Liver (tissue), 9 donors: ENCODE results near the gene VEPH1. TPM values are rescaled to one million over a fixed set of nuclear protein-coding genes. Genes with fewer than 3 reads are reported as not detected.

Experiments
- DNase-seq: peaks from one replicate; pipeline ENCODE4 v3.0.0-alpha.2; 2017; ENCODE audit warnings: low spot score
- H3K27ac ChIP-seq, 2 donors: one replicate each; pipeline ENCODE4 v1.7.0; 2013; ENCODE audit warnings: inconsistent platforms in 2 of 2, low read length in 2 of 2, control low read depth in 1 of 2, low read depth in 1 of 2, mild to moderate bottlenecking in 1 of 2
- H3K27me3 ChIP-seq, 4 donors: one replicate each; pipeline versions ENCODE4 v1.6.1 to v1.7.0; 2013; ENCODE audit warnings: low read length in 3 of 4, inconsistent platforms in 1 of 4, mild to moderate bottlenecking in 1 of 4, moderate library complexity in 1 of 4; ENCODE audit not compliant: control insufficient read depth in 4 of 4, insufficient read depth in 4 of 4
- H3K36me3 ChIP-seq, 4 donors: one replicate each; pipeline versions ENCODE4 v1.6.1 to v1.7.0; 2013; ENCODE audit warnings: low read length in 3 of 4, mild to moderate bottlenecking in 3 of 4, low read depth in 1 of 4, moderate library complexity in 1 of 4; ENCODE audit not compliant: control insufficient read depth in 4 of 4, insufficient read depth in 3 of 4
- H3K4me1 ChIP-seq, 4 donors: one replicate each; pipeline versions ENCODE4 v1.6.1 to v1.7.0; 2013; ENCODE audit warnings: low read length in 3 of 4, mild to moderate bottlenecking in 3 of 4, moderate library complexity in 1 of 4; ENCODE audit not compliant: control insufficient read depth in 4 of 4, insufficient read depth in 4 of 4
- H3K4me3 ChIP-seq, 3 donors: one replicate each; pipeline versions ENCODE4 v1.6.1 to v1.7.0; 2013; ENCODE audit warnings: low read length in 3 of 3, control low read depth in 1 of 3, low read depth in 1 of 3, mild to moderate bottlenecking in 1 of 3
- H3K9ac ChIP-seq, 2 donors: one replicate each; pipeline ENCODE4 v1.7.0; 2013; ENCODE audit warnings: low read length in 2 of 2, mild to moderate bottlenecking in 2 of 2, moderate library complexity in 2 of 2, control low read depth in 1 of 2, low read depth in 1 of 2
- H3K9me3 ChIP-seq, 4 donors: one replicate each; pipeline versions ENCODE4 v1.6.1 to v1.7.0; 2013; ENCODE audit warnings: low read length in 3 of 4; ENCODE audit not compliant: control insufficient read depth in 4 of 4
- CTCF ChIP-seq: fragments of 150-350 bp; IDR thresholded peaks from 2 replicates; pipeline ENCODE4 v1.5.1; 2017; ENCODE audit warnings: improper control_type of control experiment, low read depth, low read length; ENCODE audit not compliant: missing input control
- EGR1 ChIP-seq, 2 donors: IDR thresholded peaks; 2 replicates each; pipeline ENCODE4 v1.6.1; 2016 to 2018; ENCODE audit warnings: antibody characterized with exemption in 2 of 2, low read depth in 2 of 2
- FOXA1 ChIP-seq: IDR thresholded peaks from 2 replicates; pipeline ENCODE4 v1.6.1; 2016; ENCODE audit warnings: antibody characterized with exemption
- FOXA2 ChIP-seq: IDR thresholded peaks from 2 replicates; pipeline ENCODE4 v1.6.1; 2016; ENCODE audit warnings: antibody characterized with exemption
- GABPA ChIP-seq, 2 donors: IDR thresholded peaks in 1 of 2; conservative IDR thresholded peaks in 1 of 2; 2 replicates each; pipeline ENCODE4 v1.6.1; 2016; ENCODE audit warnings: antibody characterized with exemption in 2 of 2, mild to moderate bottlenecking in 1 of 2, moderate library complexity in 1 of 2
- HNF4A ChIP-seq, 2 donors: conservative IDR thresholded peaks; 2 replicates each; pipeline ENCODE4 v1.6.1; 2016; ENCODE audit warnings: antibody characterized with exemption in 2 of 2, mild to moderate bottlenecking in 2 of 2
- JUND ChIP-seq, 2 donors: IDR thresholded peaks; 2 replicates each; pipeline ENCODE4 v1.6.1; 2016; ENCODE audit warnings: antibody characterized with exemption in 2 of 2
- MAX ChIP-seq: IDR thresholded peaks from 2 replicates; pipeline ENCODE4 v1.6.1; 2016; ENCODE audit warnings: antibody characterized with exemption
- NR2F2 ChIP-seq: IDR thresholded peaks from 2 replicates; pipeline ENCODE4 v1.6.1; 2016; ENCODE audit warnings: antibody characterized with exemption
- RAD21 ChIP-seq, 2 donors: IDR thresholded peaks; 2 replicates each; pipeline ENCODE4 v1.6.1; 2016; ENCODE audit warnings: antibody characterized with exemption in 2 of 2, mild to moderate bottlenecking in 2 of 2
- RXRA ChIP-seq, 2 donors: IDR thresholded peaks; 2 replicates each; pipeline ENCODE4 v1.6.1; 2017 to 2018; ENCODE audit warnings: antibody characterized with exemption in 2 of 2, mild to moderate bottlenecking in 1 of 2
- SP1 ChIP-seq: IDR thresholded peaks from 2 replicates; pipeline ENCODE4 v1.6.1; 2018; ENCODE audit warnings: antibody characterized with exemption, mild to moderate bottlenecking
- TAF1 ChIP-seq: conservative IDR thresholded peaks from 2 replicates; pipeline ENCODE4 v1.6.1; 2016; ENCODE audit warnings: antibody characterized with exemption, mild to moderate bottlenecking
- WGBS: extraction: QIAGEN DNeasy Blood & Tissue Kit; methylation state at CpG from one replicate; pipeline ENCODE4 v1.1.7; 2013; 5-methylcytosine and 5-hydroxymethylcytosine counted together
- polyA plus RNA-seq, 2 donors: library from polyadenylated mRNA; stranded (reverse) in 1 of 2; unstranded in 1 of 2; fragments of 200-250 nt in 1 of 2; fragments of >200 nt in 1 of 2; fragmentation: Nextera tagmentation in 1 of 2; extraction: Ambion mirVana in 1 of 2; gene quantifications; one replicate each; pipeline versions ENCODE4 v1.2.1 to v1.2.3, GENCODE V29; 2013 to 2015
- total RNA-seq, 2 donors: library from RNA; depleted of rRNA; stranded (reverse); fragments of >200 nt; gene quantifications; one replicate each; pipeline ENCODE4 v1.2.3, GENCODE V29; 2014
- TF ChIP-seq, protein P1 (sequence below): IDR thresholded peaks from 2 replicates; pipeline ENCODE4 v1.6.1; 2016; ENCODE audit warnings: antibody characterized with exemption
- TF ChIP-seq, protein P2 (sequence below): IDR thresholded peaks from 2 replicates; pipeline ENCODE4 v1.6.1; 2016; ENCODE audit warnings: antibody characterized with exemption, mild to moderate bottlenecking
- TF ChIP-seq, protein P3 (sequence below): IDR thresholded peaks from 2 replicates; pipeline ENCODE4 v1.6.1; 2016; ENCODE audit warnings: antibody characterized with exemption
- donor health status: healthy.
- donor health status: healthy.
- donor health status: healthy.
- donor health status: healthy.
- donor health status: healthy.

VEPH1 gene
- total and polyA plus RNA-seq, 4 donors: 0.60 to 3.3 (median 1.2) TPM

- H3K9ac ChIP-seq: no peak overlapping the region
- TF ChIP-seq GABPA (IDR thresholded peaks at IDR 0.05 in 1 of 2, conservative IDR thresholded peaks at IDR 0.05 in 1 of 2) (no peak), JUND (IDR thresholded peaks at IDR 0.05) (no peak), FOXA2 (no peak), FOXA1 (no peak), TAF1 (no peak)
- TF ChIP-seq, protein P1, sequence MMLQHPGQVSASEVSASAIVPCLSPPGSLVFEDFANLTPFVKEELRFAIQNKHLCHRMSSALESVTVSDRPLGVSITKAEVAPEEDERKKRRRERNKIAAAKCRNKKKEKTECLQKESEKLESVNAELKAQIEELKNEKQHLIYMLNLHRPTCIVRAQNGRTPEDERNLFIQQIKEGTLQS: no peak
- H3K9me3 ChIP-seq: no peaks in the 10 kb centered on the region
- 96% methylated on average over 5 of the region's 5 CpGs for WGBS
- DNase-seq: no peak
- H3K27ac ChIP-seq: no peak overlapping the region
- no peaks in the 10 kb centered on the region for H3K36me3 ChIP-seq
- H3K4me3 ChIP-seq: no peak overlapping the region
- no peaks in the 10 kb centered on the region for H3K4me1 ChIP-seq
- H3K27me3 ChIP-seq: no peaks in the 10 kb centered on the region
Measured at GRCh38 chr3:157249606-157250005, 253.6 kb downstream of the VEPH1 start.

GRCh38 chr3:157248590-157249422 is 254.4 kb downstream of the VEPH1 start:
- H3K27me3 ChIP-seq: no peaks in the 10 kb centered on the region
- 76% methylated on average over 5 of the region's 5 CpGs for WGBS
- no peaks in the 10 kb centered on the region for H3K9me3 ChIP-seq
- H3K4me3 ChIP-seq: no peak overlapping the region
- H3K9ac ChIP-seq: no peak overlapping the region
- H3K4me1 ChIP-seq: no peaks in the 10 kb centered on the region
- TF ChIP-seq MAX (no peak), JUND (IDR thresholded peaks at IDR 0.05) (peak; percentile 59 to 67)
- DNase-seq: no peak
- no peaks in the 10 kb centered on the region for H3K36me3 ChIP-seq
- H3K27ac ChIP-seq: no peak overlapping the region

- Histone ChIP-seq H3K4me1 (no peaks in the 10 kb centered on the region), H3K36me3 (no peaks in the 10 kb centered on the region), H3K27ac (no peak overlapping the region), H3K27me3 (no peaks in the 10 kb centered on the region), H3K4me3 (no peak overlapping the region), H3K9ac (no peak overlapping the region), H3K9me3 (no peaks in the 10 kb centered on the region)
- no peak for DNase-seq
- TF ChIP-seq RAD21 (IDR thresholded peaks at IDR 0.05) (no peak), GABPA (IDR thresholded peaks at IDR 0.05 in 1 of 2, conservative IDR thresholded peaks at IDR 0.05 in 1 of 2) (no peak), NR2F2 (no peak), JUND (IDR thresholded peaks at IDR 0.05) (no peak), MAX (no peak), FOXA1 (no peak), RXRA (IDR thresholded peaks at IDR 0.05) (no peak), FOXA2 (no peak), CTCF (no peak), EGR1 (IDR thresholded peaks at IDR 0.05; ENCODE audit: low read depth in 2 of 2) (no peak), SP1 (no peak), HNF4A (conservative IDR thresholded peaks at IDR 0.05) (no peak)
- TF ChIP-seq, protein P2, sequence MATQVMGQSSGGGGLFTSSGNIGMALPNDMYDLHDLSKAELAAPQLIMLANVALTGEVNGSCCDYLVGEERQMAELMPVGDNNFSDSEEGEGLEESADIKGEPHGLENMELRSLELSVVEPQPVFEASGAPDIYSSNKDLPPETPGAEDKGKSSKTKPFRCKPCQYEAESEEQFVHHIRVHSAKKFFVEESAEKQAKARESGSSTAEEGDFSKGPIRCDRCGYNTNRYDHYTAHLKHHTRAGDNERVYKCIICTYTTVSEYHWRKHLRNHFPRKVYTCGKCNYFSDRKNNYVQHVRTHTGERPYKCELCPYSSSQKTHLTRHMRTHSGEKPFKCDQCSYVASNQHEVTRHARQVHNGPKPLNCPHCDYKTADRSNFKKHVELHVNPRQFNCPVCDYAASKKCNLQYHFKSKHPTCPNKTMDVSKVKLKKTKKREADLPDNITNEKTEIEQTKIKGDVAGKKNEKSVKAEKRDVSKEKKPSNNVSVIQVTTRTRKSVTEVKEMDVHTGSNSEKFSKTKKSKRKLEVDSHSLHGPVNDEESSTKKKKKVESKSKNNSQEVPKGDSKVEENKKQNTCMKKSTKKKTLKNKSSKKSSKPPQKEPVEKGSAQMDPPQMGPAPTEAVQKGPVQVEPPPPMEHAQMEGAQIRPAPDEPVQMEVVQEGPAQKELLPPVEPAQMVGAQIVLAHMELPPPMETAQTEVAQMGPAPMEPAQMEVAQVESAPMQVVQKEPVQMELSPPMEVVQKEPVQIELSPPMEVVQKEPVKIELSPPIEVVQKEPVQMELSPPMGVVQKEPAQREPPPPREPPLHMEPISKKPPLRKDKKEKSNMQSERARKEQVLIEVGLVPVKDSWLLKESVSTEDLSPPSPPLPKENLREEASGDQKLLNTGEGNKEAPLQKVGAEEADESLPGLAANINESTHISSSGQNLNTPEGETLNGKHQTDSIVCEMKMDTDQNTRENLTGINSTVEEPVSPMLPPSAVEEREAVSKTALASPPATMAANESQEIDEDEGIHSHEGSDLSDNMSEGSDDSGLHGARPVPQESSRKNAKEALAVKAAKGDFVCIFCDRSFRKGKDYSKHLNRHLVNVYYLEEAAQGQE: no peak
- TF ChIP-seq, protein P3, sequence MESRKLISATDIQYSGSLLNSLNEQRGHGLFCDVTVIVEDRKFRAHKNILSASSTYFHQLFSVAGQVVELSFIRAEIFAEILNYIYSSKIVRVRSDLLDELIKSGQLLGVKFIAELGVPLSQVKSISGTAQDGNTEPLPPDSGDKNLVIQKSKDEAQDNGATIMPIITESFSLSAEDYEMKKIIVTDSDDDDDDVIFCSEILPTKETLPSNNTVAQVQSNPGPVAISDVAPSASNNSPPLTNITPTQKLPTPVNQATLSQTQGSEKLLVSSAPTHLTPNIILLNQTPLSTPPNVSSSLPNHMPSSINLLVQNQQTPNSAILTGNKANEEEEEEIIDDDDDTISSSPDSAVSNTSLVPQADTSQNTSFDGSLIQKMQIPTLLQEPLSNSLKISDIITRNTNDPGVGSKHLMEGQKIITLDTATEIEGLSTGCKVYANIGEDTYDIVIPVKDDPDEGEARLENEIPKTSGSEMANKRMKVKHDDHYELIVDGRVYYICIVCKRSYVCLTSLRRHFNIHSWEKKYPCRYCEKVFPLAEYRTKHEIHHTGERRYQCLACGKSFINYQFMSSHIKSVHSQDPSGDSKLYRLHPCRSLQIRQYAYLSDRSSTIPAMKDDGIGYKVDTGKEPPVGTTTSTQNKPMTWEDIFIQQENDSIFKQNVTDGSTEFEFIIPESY: no peak
- WGBS: 92% methylated on average over 1 of the region's 1 CpG
Measured at GRCh38 chr3:157247391-157247790, 255.8 kb downstream of the VEPH1 start.
